G401 (cell line): ENCODE results near the gene ATG13. TPM values are rescaled to one million over a fixed set of nuclear protein-coding genes. Genes with fewer than 3 reads are reported as not detected.

Experiments
- DNase-seq: peaks from one replicate; pipeline ENCODE4 v3.0.0-alpha.2; 2015; ENCODE audit warnings: low spot score
- in situ Hi-C: cut with HindIII; loops from 2 replicates; pipeline ENCODE4 v1.10.0; 2016; ENCODE audit warnings: low sequenced_read_pairs, mixed read lengths
- total RNA-seq: library from RNA; depleted of rRNA; stranded (reverse); fragments of >200 nt; shearing (Covaris generic); gene quantifications from 2 replicates; pipeline ENCODE4 v1.2.3, GENCODE V29; 2014

The ATG13 gene
- total RNA-seq, 1 experiment from 2014 or later: 78.8 TPM

- DNase-seq: no peak
- in situ Hi-C loops: no loop called here
Measured at GRCh38 chr11:46603704-46604308, 13.5 kb upstream of the ATG13 start.

GRCh38 chr11:46604796-46605195 is 12.6 kb upstream of the ATG13 start:
- in situ Hi-C loops: no loop called here
- no peak for DNase-seq

GRCh38 chr11:46607516-46607915 is 9.8 kb upstream of the ATG13 start:
- in situ Hi-C loops: no loop called here
- no peak for DNase-seq

- no peak for DNase-seq
- in situ Hi-C loops: no loop called here
Measured at GRCh38 chr11:46609386-46609785, 8.0 kb upstream of the ATG13 start.

GRCh38 chr11:46611526-46612304 is 5.6 kb upstream of the ATG13 start:
- in situ Hi-C loops: no loop called here
- DNase-seq: no peak

- in situ Hi-C loops: no loop called here
- DNase-seq: no peak
Measured at GRCh38 chr11:46612326-46612725, 5.0 kb upstream of the ATG13 start.

GRCh38 chr11:46615756-46616155 is 1.6 kb upstream of the ATG13 start:
- in situ Hi-C loops: no loop called here
- no peak for DNase-seq

GRCh38 chr11:46616551-46617133 is 711 bp upstream of the ATG13 start:
- in situ Hi-C loops: no loop called here
- DNase-seq: no peak

GRCh38 chr11:46617972-46618314 is 590 bp downstream of the ATG13 start:
- in situ Hi-C loops: no loop called here
- peak; percentile 11 for DNase-seq

- in situ Hi-C loops: no loop called here
- no peak for DNase-seq
Measured at GRCh38 chr11:46618837-46619236, 1.5 kb downstream of the ATG13 start.

- in situ Hi-C loops: no loop called here
- no peak for DNase-seq
Measured at GRCh38 chr11:46625406-46625805, 8.1 kb downstream of the ATG13 start.

- in situ Hi-C loops: no loop called here
- DNase-seq: no peak
Measured at GRCh38 chr11:46628961-46629360, 11.6 kb downstream of the ATG13 start.

- no peak for DNase-seq
- in situ Hi-C loops: no loop called here
Measured at GRCh38 chr11:46630237-46630636, 12.9 kb downstream of the ATG13 start.

GRCh38 chr11:46631676-46632075 is 14.3 kb downstream of the ATG13 start:
- in situ Hi-C loops: no loop called here
- no peak for DNase-seq

- DNase-seq: no peak
- in situ Hi-C loops: no loop called here
Measured at GRCh38 chr11:46632502-46632901, 15.1 kb downstream of the ATG13 start.

GRCh38 chr11:46633291-46634217 is 16.2 kb downstream of the ATG13 start:
- DNase-seq: no peak
- in situ Hi-C loops: no loop called here

- in situ Hi-C loops: no loop called here
- no peak for DNase-seq
Measured at GRCh38 chr11:46635557-46636139, 18.3 kb downstream of the ATG13 start.

- no peak for DNase-seq
- in situ Hi-C loops: no loop called here
Measured at GRCh38 chr11:46637546-46637945, 20.2 kb downstream of the ATG13 start.

GRCh38 chr11:46639197-46639839 is 22.0 kb downstream of the ATG13 start:
- DNase-seq: no peak
- in situ Hi-C loops: no loop called here
